ENCODE data around the gene TAS2R8. TPM values are rescaled to one million over a fixed set of nuclear protein-coding genes. Genes with fewer than 3 reads are reported as not detected.

Gene TAS2R8
- total RNA-seq, 1 experiment from 2014 or later, result not detected

GRCh38 chr12:10802587-10802986, 4.5 kb downstream of the TAS2R8 start, which contains the start of gene TAS2R7 (continued):
- TF ChIP-seq ZBTB33 (IDR thresholded peaks at IDR 0.05; ENCODE audit: extremely low read depth, insufficient replicate concordance, low read length) (no peak), EZH2 (IDR thresholded peaks at IDR 0.05) (no peak)

- DNase-seq (ENCODE audit: low read depth, low spot score) (no peak), ATAC-seq (no peak)
- intact Hi-C loops (cut with micrococcal nuclease), result no loop called here
- CTCF ChIA-PET, result no interaction called here
- POLR2A ChIA-PET, result no interaction called here
- no peak overlapping the region for H2AFZ ChIP-seq (ENCODE audit: low read depth, low read length, poor library complexity, severe bottlenecking)
- no TSS peak for BruUV-seq (replicated peaks)
- H4K20me1 ChIP-seq (ENCODE audit: insufficient read depth), result no peaks in the 10 kb centered on the region
- RAD21 ChIA-PET (ENCODE audit: low non-redundant PET in 1 of 2, low total read pairs in 2 of 2, uncharacterized antibody in 2 of 2, unreplicated experiment in 2 of 2), result no interaction called here
- H3K4me1 ChIP-seq (ENCODE audit: control insufficient read depth in 1 of 2, insufficient read depth in 2 of 2, low read length in 2 of 2), result no peaks in the 10 kb centered on the region
- H3K27ac ChIP-seq (ENCODE audit: low read depth, low read length), result no peak overlapping the region
- H3K27me3 ChIP-seq (ENCODE audit: insufficient read depth, low read length), result no peaks in the 10 kb centered on the region
- H3K4me3 ChIP-seq (replicated peaks in 1 of 2; ENCODE audit: low read depth in 1 of 2, low read length in 2 of 2), result no peak overlapping the region
- H3K4me2 ChIP-seq (ENCODE audit: low read length), result no peak overlapping the region
- no peaks in the 10 kb centered on the region for H3K36me3 ChIP-seq (ENCODE audit: control insufficient read depth in 1 of 2, insufficient read depth in 2 of 2, low read length in 2 of 2)
- no peaks in the 10 kb centered on the region for H3K79me2 ChIP-seq (ENCODE audit: insufficient read depth, low read length)
- H3K9me3 ChIP-seq (ENCODE audit: control insufficient read depth in 1 of 2, insufficient read depth in 1 of 2, low read depth in 1 of 2, low read length in 2 of 2), result no peaks in the 10 kb centered on the region
- H3K9ac ChIP-seq (ENCODE audit: low read length), result no peak overlapping the region
- no peaks in the 10 kb centered on the region for H3K9me2 ChIP-seq (ENCODE audit: insufficient read depth)
- TF ChIP-seq CTCF (IDR thresholded peaks at IDR 0.05 in 2 of 3, conservative IDR thresholded peaks at IDR 0.05 in 1 of 3; ENCODE audit: borderline replicate concordance in 1 of 3, insufficient read depth in 1 of 3, low read depth in 2 of 3, low read length in 2 of 3), result no peak
- no peak for TF ChIP-seq CBX3 (IDR thresholded peaks at IDR 0.05; ENCODE audit: low read depth)
- TF ChIP-seq CEBPB (IDR thresholded peaks at IDR 0.05; ENCODE audit: low read depth), result no peak
- no peak for TF ChIP-seq SRF (IDR thresholded peaks at IDR 0.05; ENCODE audit: low read depth)
- no peak for TF ChIP-seq ZFX (IDR thresholded peaks at IDR 0.05)
- no peak for TF ChIP-seq SIN3A (IDR thresholded peaks at IDR 0.05; ENCODE audit: low read depth)
- no peak for TF ChIP-seq ZBTB33 (IDR thresholded peaks at IDR 0.05; ENCODE audit: extremely low read depth, insufficient replicate concordance, low read length)
- no peak for TF ChIP-seq MAX (IDR thresholded peaks at IDR 0.05)
- TF ChIP-seq TCF7L2 (IDR thresholded peaks at IDR 0.05; ENCODE audit: borderline replicate concordance, extremely low read depth, insufficient read depth, insufficient read length), result no peak
- TF ChIP-seq RAD21 (IDR thresholded peaks at IDR 0.05; ENCODE audit: low read depth), result no peak
- no peak for TF ChIP-seq POLR2A (IDR thresholded peaks at IDR 0.05; ENCODE audit: borderline replicate concordance, extremely low read depth, insufficient read depth, insufficient read length)
- no peak for TF ChIP-seq JUND (IDR thresholded peaks at IDR 0.05)
- TF ChIP-seq SP1 (IDR thresholded peaks at IDR 0.05; ENCODE audit: low read depth), result no peak
- TF ChIP-seq ZNF274 (IDR thresholded peaks at IDR 0.05; ENCODE audit: low read depth, low read length), result no peak
- TF ChIP-seq REST (IDR thresholded peaks at IDR 0.05; ENCODE audit: low read depth), result no peak
- no peak for TF ChIP-seq EZH2 (IDR thresholded peaks at IDR 0.05)
Observed at GRCh38 chr12:10801741-10802140, 5.3 kb downstream of the TAS2R8 start.
